MG63 (cell line): ENCODE results near the gene CLASRP. TPM values are rescaled to one million over a fixed set of nuclear protein-coding genes. Genes with fewer than 3 reads are reported as not detected.

Experiments used
- DNase-seq: peaks from one replicate; pipeline ENCODE4 v3.0.0-alpha.2; 2020
- H3K27me3 ChIP-seq: fragments of 250-450 bp; sonication (Bioruptor Pico); 2 replicates; pipeline ENCODE4 v1.5.1; 2020; ENCODE audit warnings: mild to moderate bottlenecking, moderate library complexity
- H3K36me3 ChIP-seq: fragments of 250-450 bp; sonication (Bioruptor Pico); 2 replicates; pipeline ENCODE4 v1.5.1; 2020; ENCODE audit warnings: mild to moderate bottlenecking, moderate library complexity
- H3K4me3 ChIP-seq: fragments of 250-450 bp; sonication (Bioruptor Pico); 2 replicates; pipeline ENCODE4 v1.5.1; 2020; ENCODE audit warnings: mild to moderate bottlenecking, moderate library complexity
- H3K9me3 ChIP-seq: fragments of 250-450 bp; sonication (Bioruptor Pico); 2 replicates; pipeline ENCODE4 v1.5.1; 2020; ENCODE audit warnings: mild to moderate bottlenecking, moderate library complexity
- total RNA-seq: library from RNA; depleted of rRNA; stranded (reverse); fragments of >200 nt; shearing (Covaris generic); gene quantifications from 2 replicates; pipeline ENCODE4 v1.2.3, GENCODE V29; 2014; ENCODE audit warnings: low replicate concordance; rRNA removed

The CLASRP gene
- total RNA-seq, 1 experiment from 2014 or later, result 25.1 TPM

GRCh38 chr19:45119582-45119981 is 80.7 kb downstream of the CLASRP start:
- no peaks in the 10 kb centered on the region for H3K27me3 ChIP-seq
- no peaks in the 10 kb centered on the region for H3K9me3 ChIP-seq
- no peak overlapping the region for H3K4me3 ChIP-seq
- H3K36me3 ChIP-seq, result peaks cover 3% of the 10 kb centered on the region; the same call in 1 of the 2 replicates
- no peak for DNase-seq

Other genes starting within 250 kb of the CLASRP start
- gene BCAM, start 229.9 kb upstream of the CLASRP start, total RNA-seq, result 4.1 and 6.1 TPM in 2 replicates
- gene NECTIN2, start 192.7 kb upstream of the CLASRP start, total RNA-seq, result 23.6 and 38.2 TPM in 2 replicates
- gene TOMM40, start 147.8 kb upstream of the CLASRP start, total RNA-seq, result 265 and 461 TPM in 2 replicates
- gene APOE, start 133.2 kb upstream of the CLASRP start, total RNA-seq, result 0.67 and 3.2 TPM in 2 replicates
- gene APOC1, start 124.4 kb upstream of the CLASRP start, total RNA-seq, result not detected in 2 replicates
- not detected in 2 replicates for gene APOC4, start 96.8 kb upstream of the CLASRP start, total RNA-seq
- not detected in 2 replicates for gene APOC2, start 93.0 kb upstream of the CLASRP start, total RNA-seq
- gene CLPTM1, start 83.7 kb upstream of the CLASRP start, total RNA-seq, result 5.2 and 14.0 TPM in 2 replicates
- 8.5 and 16.8 TPM in 2 replicates for gene RELB, start 37.6 kb upstream of the CLASRP start, total RNA-seq
- gene ZNF296, start 37.4 kb downstream of the CLASRP start, total RNA-seq, result not detected in 2 replicates
- 28.2 and 73.6 TPM in 2 replicates for gene GEMIN7, start 40.2 kb downstream of the CLASRP start, total RNA-seq
- gene PPP1R37, start 54.1 kb downstream of the CLASRP start, total RNA-seq, result 18.1 and 33.1 TPM in 2 replicates
- gene NKPD1, start 121.9 kb downstream of the CLASRP start, total RNA-seq, result 0.91 TPM in 1 of 2 replicates, not detected in the other
- 9.5 and 28.6 TPM in 2 replicates for gene TRAPPC6A, start 139.2 kb downstream of the CLASRP start, total RNA-seq
- 1.9 and 22.6 TPM in 2 replicates for gene BLOC1S3, start 139.7 kb downstream of the CLASRP start, total RNA-seq
- not detected in 2 replicates for gene EXOC3L2, start 206.4 kb downstream of the CLASRP start, total RNA-seq
- 10.1 and 12.0 TPM in 2 replicates for gene MARK4, start 212.2 kb downstream of the CLASRP start, total RNA-seq